Tongue (tissue), 2 donors: Measurements from ENCODE around the gene TMEM132A. TPM values are rescaled to one million over a fixed set of nuclear protein-coding genes. Genes with fewer than 3 reads are reported as not detected.
"Not testable (repeated sequence)": the region's sequence is repeated elsewhere in the genome, so short reads cannot be mapped to it uniquely, and the experiment has no call there.

Source experiments
- DNase-seq: peaks from one replicate; pipeline ENCODE4 v3.0.0-alpha.2; 2015
- total RNA-seq: library from RNA; depleted of rRNA; stranded (reverse); fragments of >200 nt; gene quantifications from one replicate; pipeline ENCODE4 v1.2.3, GENCODE V29; 2014

The TMEM132A gene
- total RNA-seq, 1 donor from 2014 or later, result 29.7 TPM

- DNase-seq, result no peak
Measured at GRCh38 chr11:60905047-60905446, 19.2 kb upstream of the TMEM132A start.

- DNase-seq, result no peak
Measured at GRCh38 chr11:60905551-60906113, 18.6 kb upstream of the TMEM132A start.

GRCh38 chr11:60906132-60906972, 17.9 kb upstream of the TMEM132A start, which contains the start of gene PRPF19:
Gene PRPF19 (minus strand): TSS chr11:60906585. CDS start chr11:60906382, 203 bp downstream.
- peak; percentile 99 for DNase-seq

GRCh38 chr11:60908803-60909202, 15.5 kb upstream of the TMEM132A start:
- DNase-seq, result no peak

GRCh38 chr11:60909680-60910280, 14.5 kb upstream of the TMEM132A start:
- not testable (repeated sequence) for DNase-seq

- no peak for DNase-seq
Measured at GRCh38 chr11:60910281-60910687, 14.0 kb upstream of the TMEM132A start.

- DNase-seq, result no peak
Measured at GRCh38 chr11:60910711-60911380, 13.4 kb upstream of the TMEM132A start.

- DNase-seq, result no peak
Measured at GRCh38 chr11:60912223-60912850, 11.9 kb upstream of the TMEM132A start.

- DNase-seq, result no peak
Measured at GRCh38 chr11:60912851-60913528, 11.3 kb upstream of the TMEM132A start.

- DNase-seq, result peak; percentile 97
Measured at GRCh38 chr11:60913793-60914632, 10.2 kb upstream of the TMEM132A start, which contains the start of gene TMEM109. Gene TMEM109 (plus strand): TSS chr11:60914158. CDS start chr11:60919694, 5,536 bp downstream.

- DNase-seq, result peak; percentile 91
Measured at GRCh38 chr11:60914633-60915247, 9.5 kb upstream of the TMEM132A start.

- DNase-seq, result peak; percentile 77
Measured at GRCh38 chr11:60915248-60915914, 8.9 kb upstream of the TMEM132A start.

GRCh38 chr11:60916669-60917206, 7.5 kb upstream of the TMEM132A start:
- no peak for DNase-seq

- no peak for DNase-seq
Measured at GRCh38 chr11:60917267-60917666, 7.0 kb upstream of the TMEM132A start.

GRCh38 chr11:60918251-60918938, 5.9 kb upstream of the TMEM132A start:
- DNase-seq, result no peak

GRCh38 chr11:60918939-60919265, 5.4 kb upstream of the TMEM132A start:
- DNase-seq, result no peak

- DNase-seq, result no peak
Measured at GRCh38 chr11:60919320-60919719, 4.9 kb upstream of the TMEM132A start.

- no peak for DNase-seq
Measured at GRCh38 chr11:60919956-60920355, 4.3 kb upstream of the TMEM132A start.

GRCh38 chr11:60921259-60921658, 3.0 kb upstream of the TMEM132A start:
- no peak for DNase-seq
